Loucy (cell line): ENCODE measurements around the gene ACOT13.
"Not testable (repeated sequence)": the region's sequence is repeated elsewhere in the genome, so short reads cannot be mapped to it uniquely, and the experiment has no call there.

ENCODE experiments used
- H2AFZ ChIP-seq: fragments of 200-600 bp; sonication (generic); 2 replicates; pipeline ENCODE4 v1.6.0; 2016; ENCODE audit warnings: antibody characterized with exemption, mild to moderate bottlenecking, low read length, moderate library complexity
- H3F3A ChIP-seq: fragments of 200-600 bp; 2 replicates; pipeline ENCODE4 v1.6.0; 2016; ENCODE audit warnings: antibody characterized with exemption, low read depth, mild to moderate bottlenecking
- H3K27me3 ChIP-seq: fragments of 200-600 bp; sonication (generic); 2 replicates; pipeline ENCODE4 v1.6.1; 2014; ENCODE audit warnings: low read length, mild to moderate bottlenecking; ENCODE audit not compliant: insufficient read depth, poor library complexity, severe bottlenecking
- H3K36me3 ChIP-seq: fragments of 200-600 bp; sonication (generic); 2 replicates; pipeline ENCODE4 v1.6.1; 2016; ENCODE audit warnings: low read length; ENCODE audit not compliant: insufficient read depth
- H3K4me1 ChIP-seq: fragments of 200-600 bp; sonication (generic); 2 replicates; pipeline ENCODE4 v1.5.1; 2014; ENCODE audit warnings: low read length, mild to moderate bottlenecking; ENCODE audit not compliant: insufficient read depth, poor library complexity, severe bottlenecking
- H3K4me2 ChIP-seq: fragments of 200-600 bp; sonication (generic); 2 replicates; pipeline ENCODE4 v1.6.0; 2014; ENCODE audit warnings: antibody characterized with exemption, low read length, low read depth, mild to moderate bottlenecking; ENCODE audit not compliant: poor library complexity, severe bottlenecking
- H3K4me3 ChIP-seq: fragments of 200-600 bp; sonication (generic); 2 replicates; pipeline ENCODE4 v1.5.1; 2014; ENCODE audit warnings: low read length, mild to moderate bottlenecking, mixed read lengths; ENCODE audit not compliant: poor library complexity, severe bottlenecking
- H3K79me2 ChIP-seq: fragments of 200-600 bp; sonication (generic); 2 replicates; pipeline ENCODE4 v1.6.1; 2014; ENCODE audit warnings: low read length; ENCODE audit not compliant: insufficient read depth
- H3K9ac ChIP-seq: fragments of 200-600 bp; sonication (generic); 2 replicates; pipeline ENCODE4 v1.6.0; 2014; ENCODE audit warnings: mild to moderate bottlenecking, low read depth, low read length, moderate library complexity; ENCODE audit not compliant: poor library complexity, severe bottlenecking
- H3K9me2 ChIP-seq: fragments of 200-600 bp; sonication (generic); replicated peaks from 2 replicates; pipeline ENCODE4 v1.6.1; 2016; ENCODE audit warnings: low read depth, low read length, mixed read lengths
- H3K9me3 ChIP-seq: fragments of 200-600 bp; sonication (generic); 2 replicates; pipeline ENCODE4 v1.6.1; 2014; ENCODE audit warnings: mild to moderate bottlenecking, antibody characterized with exemption, low read length, low read depth; ENCODE audit not compliant: insufficient read depth
- H4K20me1 ChIP-seq: fragments of 200-600 bp; sonication (generic); 2 replicates; pipeline ENCODE4 v1.6.0; 2014; ENCODE audit warnings: antibody characterized with exemption, low read length, mild to moderate bottlenecking; ENCODE audit not compliant: insufficient read depth, poor library complexity, severe bottlenecking
- CTCF ChIP-seq: fragments of 200-600 bp; sonication (generic); conservative IDR thresholded peaks from 2 replicates; pipeline ENCODE4 v1.5.1; 2014; ENCODE audit warnings: mild to moderate bottlenecking, antibody characterized with exemption, low read length
- EZH2phosphoT487 ChIP-seq: fragments of 200-600 bp; IDR thresholded peaks from 2 replicates; pipeline ENCODE4 v1.6.1; 2018; ENCODE audit warnings: antibody characterized with exemption, mild to moderate bottlenecking, moderate library complexity, borderline replicate concordance

The ACOT13 gene

GRCh38 chr6:24743944-24744335, 77.1 kb downstream of the ACOT13 start:
- Histone ChIP-seq H3K9me3 (no peaks in the 10 kb centered on the region), H3K79me2 (no peaks in the 10 kb centered on the region), H3K9me2 (no peaks in the 10 kb centered on the region), H2AFZ (peak overlapping the region; percentile 57; the same call in 1 of the 2 replicates), H4K20me1 (no peaks in the 10 kb centered on the region), H3K9ac (no peak overlapping the region), H3K36me3 (no peaks in the 10 kb centered on the region), H3K4me2 (no peak overlapping the region), H3F3A (no peaks in the 10 kb centered on the region), H3K27me3 (no peaks in the 10 kb centered on the region), H3K4me1 (no peaks in the 10 kb centered on the region), H3K4me3 (no peak overlapping the region)
- no peak for TF ChIP-seq EZH2phosphoT487
- no peak for TF ChIP-seq CTCF

GRCh38 chr6:24744911-24745310, 78.0 kb downstream of the ACOT13 start:
- TF ChIP-seq EZH2phosphoT487: no peak
- TF ChIP-seq CTCF: no peak
- no peaks in the 10 kb centered on the region for H3K9me2 ChIP-seq
- H3K9ac ChIP-seq: no peak overlapping the region
- H3K4me1 ChIP-seq: no peaks in the 10 kb centered on the region
- no peaks in the 10 kb centered on the region for H3K27me3 ChIP-seq
- no peaks in the 10 kb centered on the region for H3K36me3 ChIP-seq
- no peaks in the 10 kb centered on the region for H3K79me2 ChIP-seq
- H3K4me2 ChIP-seq: no peak overlapping the region
- H3F3A ChIP-seq: no peaks in the 10 kb centered on the region
- no peak overlapping the region for H2AFZ ChIP-seq
- no peaks in the 10 kb centered on the region for H4K20me1 ChIP-seq
- no peak overlapping the region for H3K4me3 ChIP-seq
- no peaks in the 10 kb centered on the region for H3K9me3 ChIP-seq

GRCh38 chr6:24749297-24749696, 82.4 kb downstream of the ACOT13 start:
- no peak overlapping the region for H3K9ac ChIP-seq

GRCh38 chr6:24750878-24751277, 84.0 kb downstream of the ACOT13 start:
- H3K79me2 ChIP-seq, H3K9me2 ChIP-seq, H3K4me1 ChIP-seq, H3K27me3 ChIP-seq, H3K36me3 ChIP-seq, H3K4me2 ChIP-seq, H4K20me1 ChIP-seq, H3K9me3 ChIP-seq, H3F3A ChIP-seq, H3K9ac ChIP-seq, H2AFZ ChIP-seq, H3K4me3 ChIP-seq: not testable (repeated sequence)

More at GRCh38 chr6:24749297-24749696, 82.4 kb downstream of the ACOT13 start:
- Histone ChIP-seq H3K4me3 (no peak overlapping the region), H3K4me1 (no peaks in the 10 kb centered on the region), H3K9me2 (no peaks in the 10 kb centered on the region), H3K4me2 (no peak overlapping the region), H3K36me3 (no peaks in the 10 kb centered on the region), H3K27me3 (no peaks in the 10 kb centered on the region), H3K9me3 (no peaks in the 10 kb centered on the region), H4K20me1 (no peaks in the 10 kb centered on the region), H3F3A (no peaks in the 10 kb centered on the region), H3K79me2 (no peaks in the 10 kb centered on the region), H2AFZ (0 out of 2 replicates have a peak overlapping the region, but pooled peaks have one; percentile 18)
- TF ChIP-seq CTCF (no peak), EZH2phosphoT487 (no peak)
